GM21529 (cell line): Measurements from ENCODE around the gene MIGA2.
"Not testable (repeated sequence)": the region's sequence is repeated elsewhere in the genome, so short reads cannot be mapped to it uniquely, and the experiment has no call there.

ENCODE experiments used
- ATAC-seq: cut with Tn5 transposase; IDR thresholded peaks from one replicate; pipeline ENCODE4 v1.9.1; 2021; ENCODE audit not compliant: unreplicated experiment

MIGA2 gene, protein sequence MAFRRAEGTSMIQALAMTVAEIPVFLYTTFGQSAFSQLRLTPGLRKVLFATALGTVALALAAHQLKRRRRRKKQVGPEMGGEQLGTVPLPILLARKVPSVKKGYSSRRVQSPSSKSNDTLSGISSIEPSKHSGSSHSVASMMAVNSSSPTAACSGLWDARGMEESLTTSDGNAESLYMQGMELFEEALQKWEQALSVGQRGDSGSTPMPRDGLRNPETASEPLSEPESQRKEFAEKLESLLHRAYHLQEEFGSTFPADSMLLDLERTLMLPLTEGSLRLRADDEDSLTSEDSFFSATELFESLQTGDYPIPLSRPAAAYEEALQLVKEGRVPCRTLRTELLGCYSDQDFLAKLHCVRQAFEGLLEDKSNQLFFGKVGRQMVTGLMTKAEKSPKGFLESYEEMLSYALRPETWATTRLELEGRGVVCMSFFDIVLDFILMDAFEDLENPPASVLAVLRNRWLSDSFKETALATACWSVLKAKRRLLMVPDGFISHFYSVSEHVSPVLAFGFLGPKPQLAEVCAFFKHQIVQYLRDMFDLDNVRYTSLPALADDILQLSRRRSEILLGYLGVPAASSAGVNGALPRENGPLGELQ

DNA sequence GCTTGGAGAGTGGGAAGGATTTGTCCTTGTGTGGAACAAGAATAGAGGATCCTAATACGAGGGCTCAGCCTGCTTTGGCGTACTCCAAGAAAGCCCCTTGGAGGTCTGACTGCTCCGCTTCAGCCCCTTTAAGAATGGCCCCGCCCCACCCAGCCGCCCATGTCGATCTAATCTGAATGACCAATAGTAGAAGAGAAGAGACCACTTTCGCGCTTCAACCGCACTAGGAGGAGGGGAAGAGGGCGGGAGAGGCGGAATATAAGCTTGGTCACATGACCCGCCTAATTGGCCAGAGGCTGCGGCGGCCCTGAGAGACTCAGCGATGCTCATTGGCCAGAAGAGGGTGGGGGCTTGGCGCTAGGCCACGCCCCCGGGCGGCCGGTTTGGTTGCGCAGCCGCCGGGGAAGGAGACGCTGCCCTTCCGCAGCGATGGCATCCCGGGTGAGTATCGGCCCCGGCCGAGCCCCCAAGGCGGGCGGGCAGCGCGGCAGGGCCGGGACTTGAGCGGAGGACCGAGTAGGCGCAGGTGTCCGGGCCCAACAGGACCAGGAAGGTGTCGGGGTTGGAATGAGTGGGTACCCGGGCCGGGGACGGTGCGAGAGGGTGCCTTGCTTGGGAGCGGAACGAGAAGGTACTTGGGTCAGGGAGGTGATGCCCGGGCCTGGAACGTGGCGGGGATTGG, at the start of gene MIGA2:
Gene MIGA2, plus strand, starts transcription at position 386 of the 682 bp plus-strand sequence. CDS start 3,969 bp downstream, outside the sequence.
- ATAC-seq, result peak; percentile 97

DNA sequence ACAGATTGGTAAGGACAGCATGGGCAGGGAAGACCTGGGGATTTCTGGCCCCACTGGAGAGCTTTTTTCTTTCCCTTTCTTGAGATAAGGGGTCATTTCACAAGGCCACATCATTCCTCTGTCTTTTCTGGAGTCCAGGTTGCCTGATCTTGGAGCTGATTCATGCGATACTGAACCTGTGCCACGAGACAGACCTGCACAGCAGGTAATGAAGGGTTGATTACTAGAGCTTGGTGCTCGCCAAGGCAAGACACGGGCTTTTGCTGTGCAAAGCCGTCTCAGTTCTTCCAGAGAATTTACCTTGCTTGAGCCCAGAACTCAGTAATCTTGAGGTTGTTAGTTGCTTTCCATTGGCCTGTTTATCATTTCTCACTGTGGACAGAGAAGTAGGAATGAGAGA, 49.8 kb upstream of the MIGA2 start:
- no peak for ATAC-seq

DNA sequence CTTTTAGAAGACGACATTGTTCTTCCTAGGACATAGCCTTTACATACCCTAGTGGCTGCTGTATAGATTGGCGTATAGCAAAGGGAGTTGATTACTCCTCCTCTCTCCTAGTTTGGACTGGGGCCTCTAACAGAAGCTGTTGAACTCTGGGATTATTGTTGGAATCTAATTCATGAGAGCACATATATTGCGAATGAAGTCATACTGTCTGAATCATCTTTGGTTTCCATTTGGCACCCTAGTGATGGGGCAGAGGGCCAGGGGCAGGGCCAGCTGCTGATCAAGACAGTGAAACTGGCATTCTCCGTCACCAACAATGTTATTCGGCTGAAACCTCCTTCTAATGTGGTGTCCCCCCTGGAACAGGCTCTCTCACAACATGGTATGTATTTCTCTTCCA, 48.6 kb upstream of the MIGA2 start:
- ATAC-seq, result no peak

DNA sequence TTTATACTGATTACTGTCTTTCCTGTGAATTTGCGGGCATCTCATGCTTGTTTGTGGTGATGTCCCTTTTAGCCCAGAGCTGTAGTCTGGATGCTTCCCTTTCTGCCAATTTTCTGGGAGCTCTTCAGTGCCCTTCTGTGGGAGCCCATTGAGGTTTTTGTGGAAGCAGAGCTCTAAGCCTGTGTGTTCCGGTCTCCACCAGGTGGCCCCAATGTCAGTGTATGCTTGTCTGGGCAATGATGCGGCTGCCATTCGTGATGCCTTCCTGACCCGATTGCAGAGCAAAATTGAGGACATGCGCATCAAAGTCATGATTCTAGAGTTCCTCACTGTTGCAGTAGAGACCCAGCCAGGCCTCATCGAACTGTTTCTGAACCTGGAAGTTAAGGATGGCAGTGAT, 43.4 kb upstream of the MIGA2 start:
- ATAC-seq, result no peak

DNA sequence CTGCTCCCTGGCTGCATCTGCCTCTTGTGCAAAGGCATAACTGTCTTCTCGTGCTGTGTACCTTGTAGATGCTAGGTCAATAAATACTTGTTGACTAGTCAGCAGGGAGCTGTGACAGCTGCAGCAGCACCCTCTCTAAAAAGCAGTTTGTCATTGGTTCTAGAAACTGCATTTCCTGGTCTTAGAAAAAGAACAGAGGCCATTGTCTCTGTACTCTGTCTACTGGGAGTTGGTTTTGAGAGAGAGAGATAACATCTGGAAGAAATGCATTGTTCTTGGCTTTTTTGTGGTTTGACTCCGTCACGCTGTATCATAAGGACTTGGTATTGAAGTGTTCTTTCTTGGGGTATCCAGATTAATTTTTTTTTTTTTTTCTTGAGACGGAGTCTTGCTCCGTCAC, 40.6 kb upstream of the MIGA2 start:
- ATAC-seq, result no peak

DNA sequence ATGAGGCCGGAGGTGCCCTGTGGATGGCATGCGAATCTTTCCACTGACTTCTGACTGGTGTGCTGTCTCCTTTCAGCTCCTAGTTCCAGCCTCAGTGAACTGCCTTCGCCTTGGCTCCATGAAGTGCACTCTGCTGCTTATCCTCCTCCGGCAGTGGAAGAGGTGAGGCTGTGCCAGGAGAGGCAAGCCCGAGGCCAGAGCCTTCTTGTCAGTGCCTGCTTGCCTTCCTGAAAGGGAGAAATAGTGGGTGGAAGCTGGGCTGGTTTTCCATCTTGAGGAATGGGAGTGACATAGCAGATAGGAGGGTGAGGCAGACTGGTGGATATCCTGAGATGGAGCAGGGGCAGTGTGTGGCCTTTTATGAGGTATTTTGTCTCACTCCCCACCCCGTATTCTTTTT, 38.0 kb upstream of the MIGA2 start:
- ATAC-seq, result no peak

DNA sequence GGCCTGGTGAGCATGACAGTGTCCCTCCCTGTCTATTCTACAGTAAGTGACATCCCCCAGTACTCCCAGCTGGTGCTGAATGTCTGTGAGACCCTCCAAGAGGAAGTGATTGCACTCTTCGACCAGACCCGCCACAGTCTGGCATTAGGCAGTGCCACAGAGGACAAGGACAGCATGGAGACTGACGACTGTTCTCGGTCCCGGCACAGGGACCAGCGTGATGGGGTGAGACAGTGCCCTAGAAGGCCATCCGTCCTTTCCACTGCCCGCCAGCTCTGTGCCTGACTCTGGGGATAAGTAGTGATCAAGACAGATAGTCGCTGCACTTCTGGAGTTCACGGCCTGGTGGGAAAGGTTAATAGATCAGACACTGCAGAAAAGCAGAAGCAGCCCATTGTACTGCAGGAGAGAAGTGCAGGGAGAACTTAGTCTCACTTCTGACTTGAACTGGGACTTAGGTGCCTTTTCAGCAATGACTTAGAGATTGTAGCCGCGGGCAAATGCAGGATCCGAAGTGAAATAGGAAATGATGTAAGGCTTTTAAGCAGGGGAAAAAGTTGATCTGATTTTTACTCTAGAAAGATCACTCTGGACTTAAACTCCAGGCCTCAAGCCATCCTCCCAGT, 36.7 kb upstream of the MIGA2 start:
- no peak for ATAC-seq

DNA sequence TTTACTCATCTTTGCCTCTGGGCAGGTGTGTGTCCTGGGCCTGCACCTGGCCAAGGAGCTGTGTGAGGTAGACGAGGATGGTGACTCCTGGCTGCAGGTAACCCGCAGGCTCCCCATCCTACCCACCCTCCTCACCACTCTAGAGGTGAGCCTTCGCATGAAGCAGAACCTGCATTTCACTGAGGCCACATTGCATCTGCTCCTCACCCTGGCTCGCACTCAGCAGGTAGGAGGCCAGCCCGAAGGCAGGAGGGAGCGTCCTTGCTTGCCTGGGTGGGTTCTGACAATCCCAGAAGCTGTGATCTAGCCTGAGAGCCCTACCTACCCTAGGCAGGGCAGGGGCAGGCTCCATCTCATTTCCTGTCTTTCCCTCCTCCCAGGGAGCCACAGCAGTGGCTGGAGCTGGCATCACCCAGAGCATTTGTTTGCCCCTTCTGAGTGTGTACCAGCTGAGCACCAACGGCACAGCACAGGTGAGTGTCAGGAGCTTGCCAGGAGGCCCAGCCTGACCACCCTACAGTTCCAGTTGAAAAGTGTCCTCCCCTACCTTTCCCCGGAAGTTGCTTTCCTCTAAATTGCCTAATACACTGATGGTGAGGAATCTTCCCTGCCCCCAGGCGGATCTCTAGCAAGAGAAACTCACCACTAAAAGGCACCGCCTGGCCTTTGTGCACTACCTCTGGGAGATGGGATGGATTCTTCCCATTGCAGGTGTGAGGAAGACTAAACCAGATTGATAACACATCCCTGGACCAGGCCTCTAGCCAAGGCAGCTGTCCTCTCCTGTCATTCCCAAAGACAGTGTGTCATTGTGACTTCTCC, 34.7 kb upstream of the MIGA2 start:
- ATAC-seq, result no peak

DNA sequence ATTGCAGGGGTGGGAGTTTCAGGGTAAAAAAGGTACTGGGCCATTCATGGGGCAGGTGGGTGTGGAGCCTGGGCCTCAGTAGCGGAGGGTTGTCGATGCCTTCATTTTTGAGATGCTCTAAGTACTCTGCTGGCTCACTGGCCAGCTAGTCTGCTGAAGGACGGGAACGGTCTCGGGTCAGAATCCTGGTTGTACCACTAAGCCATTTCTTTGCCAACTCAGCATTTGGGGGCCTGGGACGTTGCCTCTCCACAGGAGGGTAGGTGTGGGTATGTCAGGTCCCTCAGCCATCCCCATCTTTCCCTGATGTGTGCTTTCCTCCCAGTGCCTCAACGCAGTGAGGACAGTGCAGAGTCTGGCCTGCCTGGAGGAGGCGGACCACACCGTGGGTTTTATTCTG, 33.4 kb upstream of the MIGA2 start:
- no peak for ATAC-seq

DNA sequence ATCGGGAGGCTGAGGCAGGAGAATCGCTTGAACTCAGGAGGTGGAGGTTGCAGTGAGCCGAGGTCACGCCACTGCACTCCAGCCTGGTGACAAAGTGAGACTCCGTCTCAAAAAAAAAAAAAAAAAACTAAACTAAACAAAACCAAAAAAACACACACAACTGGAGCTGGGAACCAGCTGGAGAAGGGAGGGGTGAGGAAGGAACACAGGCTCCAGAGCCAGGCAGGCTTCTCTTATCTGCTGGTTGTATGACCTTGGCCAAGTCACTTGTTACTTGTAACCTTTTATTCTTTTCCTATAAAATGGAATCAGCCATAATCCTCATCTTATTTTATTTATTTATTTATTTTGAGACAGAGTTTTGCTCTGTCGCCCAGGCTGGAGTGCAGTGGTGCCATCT, 32.3 kb upstream of the MIGA2 start:
- ATAC-seq, result not testable (repeated sequence)

DNA sequence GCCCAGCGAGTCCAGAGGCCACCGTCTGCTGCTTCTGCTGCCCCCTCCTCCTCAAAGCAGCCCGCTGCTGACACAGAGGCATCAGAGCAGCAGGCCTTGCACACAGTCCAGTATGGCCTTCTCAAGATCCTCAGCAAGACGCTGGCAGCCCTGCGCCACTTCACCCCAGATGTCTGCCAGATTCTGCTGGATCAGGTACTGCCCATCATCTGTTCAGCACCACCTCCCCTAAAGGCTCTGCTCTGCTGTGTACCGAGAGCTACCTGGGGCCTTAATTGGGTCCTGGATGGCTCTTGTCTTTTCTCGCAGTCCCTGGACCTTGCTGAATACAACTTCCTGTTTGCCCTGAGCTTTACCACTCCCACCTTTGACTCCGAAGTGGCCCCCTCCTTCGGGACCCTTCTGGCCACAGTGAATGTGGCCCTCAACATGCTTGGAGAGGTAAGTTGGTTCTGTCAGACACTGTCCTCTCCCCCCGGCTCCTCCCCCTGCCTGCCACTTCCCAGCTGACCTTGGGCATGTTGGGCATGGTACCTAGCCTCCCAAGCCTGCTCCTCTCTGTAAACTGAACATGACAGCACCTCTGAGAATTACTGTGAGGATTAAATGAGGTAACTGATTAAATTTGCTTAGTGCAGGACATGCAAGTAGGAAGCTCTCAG, 31.0 kb upstream of the MIGA2 start:
- no peak for ATAC-seq

DNA sequence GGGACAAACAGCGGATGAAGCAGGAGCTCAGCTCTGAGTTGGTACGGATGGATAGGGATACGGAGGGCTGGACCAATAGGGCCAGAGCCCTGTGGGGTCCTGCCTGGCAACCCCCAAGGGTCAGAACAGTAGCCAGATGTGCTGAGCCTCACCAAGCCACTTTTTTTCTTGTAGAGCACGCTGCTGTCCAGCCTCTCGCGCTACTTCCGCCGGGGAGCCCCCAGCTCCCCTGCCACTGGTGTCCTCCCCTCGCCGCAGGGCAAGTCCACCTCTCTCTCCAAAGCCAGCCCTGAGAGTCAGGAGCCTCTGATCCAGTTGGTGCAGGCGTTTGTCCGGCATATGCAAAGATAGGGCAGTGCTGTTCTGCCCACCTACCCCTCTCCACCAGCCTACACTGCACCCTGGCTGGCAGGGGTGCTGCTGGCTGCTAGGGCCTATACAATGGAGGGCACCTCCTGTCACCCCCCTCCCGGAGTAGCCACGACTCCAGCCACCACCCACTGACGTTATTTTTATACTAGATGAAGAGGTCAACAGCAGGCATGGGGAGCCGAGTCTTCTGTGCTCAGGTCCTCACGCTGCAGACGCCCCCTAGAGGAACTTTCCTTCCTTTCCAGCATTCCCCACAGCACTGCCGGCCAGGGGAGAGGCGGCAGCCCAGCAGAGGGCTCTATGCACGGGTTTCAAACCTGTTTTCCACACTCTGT, 29.9 kb upstream of the MIGA2 start:
- ATAC-seq, result peak; percentile 59

DNA sequence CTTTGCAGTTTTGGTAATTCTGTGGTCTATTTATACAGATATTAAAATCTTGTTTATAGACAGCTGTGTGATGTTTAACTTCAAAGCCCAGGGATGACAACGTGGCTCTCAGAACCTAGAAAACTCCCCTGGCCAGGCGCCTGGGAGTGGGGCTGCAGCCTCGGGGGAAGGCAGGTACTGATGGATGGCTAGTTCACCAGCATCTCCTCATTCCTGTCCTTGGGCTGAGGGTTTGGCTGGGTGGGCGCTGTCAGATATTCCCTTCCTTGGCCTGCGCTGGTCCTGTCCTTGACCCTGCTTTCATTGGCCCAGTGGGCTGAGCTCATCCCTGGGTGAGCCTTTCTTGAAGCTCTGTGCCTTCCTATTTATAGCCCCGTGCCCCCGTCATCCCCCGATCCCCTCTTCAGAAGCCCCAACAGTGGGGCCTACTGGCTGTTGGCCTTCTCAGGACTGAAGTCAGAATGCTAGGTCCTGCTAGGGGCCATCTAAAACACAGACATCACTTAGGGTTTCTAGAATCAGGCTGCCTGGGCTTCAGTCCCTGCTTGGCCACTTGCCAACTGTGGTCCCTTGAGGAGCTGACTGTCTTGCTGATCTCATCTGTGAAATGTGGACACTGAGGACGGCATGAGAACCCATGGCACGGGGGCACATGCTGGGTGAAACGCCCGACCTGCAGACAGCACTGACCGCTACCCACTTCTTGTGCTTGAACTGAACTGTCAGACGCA, 29.2 kb upstream of the MIGA2 start:
- no peak for ATAC-seq

DNA sequence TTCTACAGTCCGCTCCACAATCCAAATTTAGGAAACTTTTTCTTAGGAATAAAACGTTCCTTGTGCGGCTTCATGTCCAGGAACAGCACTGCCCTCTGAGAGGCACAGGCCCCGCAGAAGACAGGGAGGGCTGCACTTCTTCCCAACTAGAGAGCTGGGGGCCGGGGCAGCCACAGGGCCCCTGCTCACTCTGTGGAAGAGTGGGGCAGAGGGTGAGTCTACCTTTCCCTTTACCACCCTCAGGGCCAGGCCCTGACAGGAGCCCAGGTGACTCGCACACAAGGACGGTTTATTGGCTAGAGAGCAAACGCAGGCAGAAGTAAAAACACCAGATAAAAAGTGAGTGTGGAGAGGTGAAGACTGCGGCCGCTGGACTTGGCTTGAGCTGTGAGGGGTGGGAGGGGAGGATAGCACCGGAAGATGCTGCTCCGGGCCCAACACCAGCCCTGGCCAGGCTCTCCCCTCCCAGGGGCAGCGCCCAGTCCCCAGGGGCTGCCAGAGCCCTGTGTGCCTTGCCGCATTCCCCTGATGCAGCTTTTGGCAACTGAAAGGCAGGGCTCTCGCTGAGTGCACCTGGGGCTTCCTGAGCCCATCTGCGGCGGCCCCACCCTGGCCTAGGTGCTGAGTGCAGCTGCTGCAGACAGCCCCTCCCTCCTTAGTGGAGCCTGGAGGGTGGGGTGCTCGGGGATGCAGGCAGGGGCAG, 28.5 kb upstream of the MIGA2 start:
- no peak for ATAC-seq

DNA sequence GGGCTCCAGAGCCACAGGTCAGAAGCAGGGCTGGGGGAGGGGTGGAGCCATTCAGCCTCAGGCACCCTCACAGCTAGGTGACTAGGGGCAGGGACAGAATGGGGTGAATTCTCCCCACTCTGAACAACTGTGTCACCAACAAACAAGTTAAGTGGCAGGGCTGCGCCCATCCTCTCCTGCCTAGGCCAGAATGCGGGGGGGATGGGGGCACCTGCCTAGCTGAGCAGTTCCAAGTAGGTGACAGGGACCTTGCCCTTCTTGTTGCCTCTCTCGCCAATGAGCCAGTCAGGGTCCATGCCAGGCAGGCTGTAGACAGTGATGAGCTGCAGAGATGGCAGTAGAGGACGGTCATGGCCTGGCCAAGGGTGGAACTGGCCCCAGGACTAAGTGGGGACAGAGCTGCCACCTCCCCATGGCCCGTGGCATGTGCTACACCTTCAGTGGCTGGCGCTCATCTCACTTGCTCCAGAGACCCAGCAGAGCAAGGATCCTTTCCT, 27.9 kb upstream of the MIGA2 start:
- ATAC-seq, result no peak

DNA sequence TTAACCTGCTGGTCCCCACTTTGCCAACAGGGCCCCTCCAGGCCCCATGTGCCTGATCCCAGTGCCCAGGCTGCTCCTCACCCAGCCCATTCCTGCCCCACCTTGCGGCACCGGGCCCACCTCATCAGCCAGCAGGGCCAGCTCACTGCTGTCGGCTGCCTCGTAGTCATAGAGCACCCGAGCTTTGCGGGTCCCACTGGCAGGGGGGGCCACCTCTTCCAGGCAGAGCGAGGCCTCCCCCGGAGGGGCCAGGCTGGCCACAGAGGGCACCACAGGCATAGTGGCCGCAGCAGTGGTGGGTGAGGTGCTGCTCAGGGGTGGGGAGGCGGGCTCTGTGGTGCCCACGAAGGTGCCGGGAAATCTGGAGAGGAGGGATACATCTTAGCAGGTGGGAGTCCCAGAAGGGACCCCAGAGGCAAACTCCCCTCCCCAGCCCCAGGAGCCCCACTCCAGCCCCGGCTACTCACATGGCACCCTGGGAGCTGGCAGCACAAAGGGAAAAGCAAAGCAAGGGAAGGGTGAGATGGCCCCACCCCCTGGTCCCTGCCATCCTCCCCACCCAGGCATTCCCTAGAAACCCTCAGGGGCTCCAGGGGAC, 27.3 kb upstream of the MIGA2 start:
- no peak for ATAC-seq

DNA sequence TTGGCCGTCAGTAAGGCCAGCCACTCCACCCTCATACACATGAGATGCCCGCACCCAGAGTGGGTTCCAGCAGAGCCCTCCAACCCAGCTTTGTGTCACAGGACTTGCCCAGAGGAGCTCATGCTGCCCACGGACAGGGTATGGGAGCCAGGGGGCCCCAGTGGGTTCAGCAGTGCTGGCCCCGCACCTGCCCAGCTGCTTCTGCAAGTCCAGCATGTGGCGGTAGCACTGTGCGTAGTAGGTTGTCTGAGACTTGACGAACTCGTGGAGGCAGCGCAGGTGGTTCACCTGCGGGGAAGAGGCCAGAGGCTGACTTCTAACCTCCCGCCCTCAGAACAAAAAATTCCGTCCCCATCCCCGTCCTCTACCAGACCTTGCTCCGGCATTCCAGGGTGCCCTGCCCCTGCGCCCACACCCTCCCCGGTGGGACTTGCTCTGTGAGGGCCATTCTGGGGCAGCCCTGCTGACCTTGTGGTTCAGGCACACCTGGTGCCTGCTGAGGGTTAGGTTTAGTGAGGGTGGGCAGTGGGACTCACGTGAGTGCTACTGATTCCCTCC, 26.8 kb upstream of the MIGA2 start:
- ATAC-seq, result no peak
